ENCODE measurements around the gene CEP164. TPM values are rescaled to one million over a fixed set of nuclear protein-coding genes. Genes with fewer than 3 reads are reported as not detected.

Gene CEP164
- total RNA-seq, 1 experiment from 2014 or later: 21.0 TPM

DNA sequence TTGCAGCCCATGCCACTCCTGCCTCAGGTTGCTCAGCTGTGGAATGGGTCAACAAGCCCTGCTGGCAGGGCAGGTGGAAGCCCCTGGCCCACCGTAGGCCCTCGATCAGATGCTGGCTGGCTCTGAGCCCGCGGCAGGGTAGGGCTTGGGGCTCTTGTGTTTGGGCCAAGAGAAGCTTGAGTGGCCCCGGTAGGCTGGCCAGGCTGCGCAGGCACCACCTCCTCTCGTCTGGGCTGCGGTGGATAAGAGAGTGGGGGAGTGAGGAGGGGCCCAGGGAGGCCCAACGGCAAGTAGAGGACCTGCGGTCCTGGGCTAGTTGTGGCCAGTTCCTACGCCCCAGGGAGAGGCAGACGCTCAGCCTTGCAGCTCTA lies 115.2 kb downstream of the CEP164 start (continued):
- TF ChIP-seq, protein P1, sequence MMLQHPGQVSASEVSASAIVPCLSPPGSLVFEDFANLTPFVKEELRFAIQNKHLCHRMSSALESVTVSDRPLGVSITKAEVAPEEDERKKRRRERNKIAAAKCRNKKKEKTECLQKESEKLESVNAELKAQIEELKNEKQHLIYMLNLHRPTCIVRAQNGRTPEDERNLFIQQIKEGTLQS (CRISPR knock-in tag; conservative IDR thresholded peaks at IDR 0.05): no peak
- TF ChIP-seq, protein P2, sequence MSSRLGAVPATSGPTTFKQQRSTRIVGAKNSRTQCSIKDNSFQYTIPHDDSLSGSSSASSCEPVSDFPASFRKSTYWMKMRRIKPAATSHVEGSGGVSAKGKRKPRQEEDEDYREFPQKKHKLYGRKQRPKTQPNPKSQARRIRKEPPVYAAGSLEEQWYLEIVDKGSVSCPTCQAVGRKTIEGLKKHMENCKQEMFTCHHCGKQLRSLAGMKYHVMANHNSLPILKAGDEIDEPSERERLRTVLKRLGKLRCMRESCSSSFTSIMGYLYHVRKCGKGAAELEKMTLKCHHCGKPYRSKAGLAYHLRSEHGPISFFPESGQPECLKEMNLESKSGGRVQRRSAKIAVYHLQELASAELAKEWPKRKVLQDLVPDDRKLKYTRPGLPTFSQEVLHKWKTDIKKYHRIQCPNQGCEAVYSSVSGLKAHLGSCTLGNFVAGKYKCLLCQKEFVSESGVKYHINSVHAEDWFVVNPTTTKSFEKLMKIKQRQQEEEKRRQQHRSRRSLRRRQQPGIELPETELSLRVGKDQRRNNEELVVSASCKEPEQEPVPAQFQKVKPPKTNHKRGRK (CRISPR knock-in tag; IDR thresholded peaks at IDR 0.05; ENCODE audit: borderline replicate concordance): no peak
- TF ChIP-seq, protein P3, sequence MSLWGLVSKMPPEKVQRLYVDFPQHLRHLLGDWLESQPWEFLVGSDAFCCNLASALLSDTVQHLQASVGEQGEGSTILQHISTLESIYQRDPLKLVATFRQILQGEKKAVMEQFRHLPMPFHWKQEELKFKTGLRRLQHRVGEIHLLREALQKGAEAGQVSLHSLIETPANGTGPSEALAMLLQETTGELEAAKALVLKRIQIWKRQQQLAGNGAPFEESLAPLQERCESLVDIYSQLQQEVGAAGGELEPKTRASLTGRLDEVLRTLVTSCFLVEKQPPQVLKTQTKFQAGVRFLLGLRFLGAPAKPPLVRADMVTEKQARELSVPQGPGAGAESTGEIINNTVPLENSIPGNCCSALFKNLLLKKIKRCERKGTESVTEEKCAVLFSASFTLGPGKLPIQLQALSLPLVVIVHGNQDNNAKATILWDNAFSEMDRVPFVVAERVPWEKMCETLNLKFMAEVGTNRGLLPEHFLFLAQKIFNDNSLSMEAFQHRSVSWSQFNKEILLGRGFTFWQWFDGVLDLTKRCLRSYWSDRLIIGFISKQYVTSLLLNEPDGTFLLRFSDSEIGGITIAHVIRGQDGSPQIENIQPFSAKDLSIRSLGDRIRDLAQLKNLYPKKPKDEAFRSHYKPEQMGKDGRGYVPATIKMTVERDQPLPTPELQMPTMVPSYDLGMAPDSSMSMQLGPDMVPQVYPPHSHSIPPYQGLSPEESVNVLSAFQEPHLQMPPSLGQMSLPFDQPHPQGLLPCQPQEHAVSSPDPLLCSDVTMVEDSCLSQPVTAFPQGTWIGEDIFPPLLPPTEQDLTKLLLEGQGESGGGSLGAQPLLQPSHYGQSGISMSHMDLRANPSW (CRISPR knock-in tag; conservative IDR thresholded peaks at IDR 0.05; ENCODE audit: low read depth): no peak
- TF ChIP-seq ZNF138 (CRISPR knock-in tag; conservative IDR thresholded peaks at IDR 0.05) (no peak), TEAD4 (CRISPR knock-in tag; IDR thresholded peaks at IDR 0.05) (no peak), FOXK1 (CRISPR knock-in tag; IDR thresholded peaks at IDR 0.05) (no peak)

DNA sequence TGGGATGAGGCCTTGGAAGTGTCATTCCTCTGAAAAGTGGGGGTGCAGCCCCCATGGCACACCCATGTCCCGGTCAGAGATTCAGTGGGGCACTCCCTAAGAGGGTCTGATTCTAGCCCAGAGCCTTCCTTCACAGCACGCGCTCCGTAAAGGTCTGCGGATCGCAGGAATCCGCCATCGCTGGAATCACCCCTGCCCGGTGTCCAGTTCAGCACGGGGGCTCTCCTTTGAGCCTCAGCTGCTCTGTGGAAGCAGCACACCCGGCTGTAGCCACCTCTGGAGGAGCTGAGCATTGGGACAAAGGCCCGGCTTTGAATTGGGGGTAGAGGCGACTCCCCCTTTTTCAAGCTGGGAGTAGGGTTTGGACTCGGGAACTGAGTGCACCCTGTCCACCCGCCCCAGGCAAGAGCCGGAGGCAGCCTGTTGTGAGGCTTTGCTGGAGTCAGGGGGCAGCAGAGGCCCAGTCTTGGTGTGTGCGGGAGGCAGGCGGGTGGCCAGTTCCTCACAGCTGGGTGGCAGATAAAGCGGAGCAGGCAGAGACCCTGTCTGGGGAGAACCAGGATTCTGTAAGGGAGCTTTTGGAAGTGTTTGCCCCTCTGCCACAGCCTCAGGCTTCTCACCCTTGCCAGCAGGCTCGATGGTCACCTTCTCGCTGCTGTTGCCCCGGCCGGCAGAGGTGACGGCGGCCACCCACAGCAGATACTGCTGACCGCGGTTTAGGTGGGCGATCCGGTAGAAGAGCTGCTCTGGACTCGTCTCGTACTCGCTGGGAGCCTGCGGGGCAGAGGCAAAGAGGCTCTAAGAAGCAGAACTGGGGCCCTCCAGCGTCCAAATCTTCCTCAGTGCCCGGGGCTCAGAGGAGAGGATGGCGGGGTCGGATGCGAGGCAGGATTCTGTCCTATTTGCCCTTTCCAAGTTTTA lies 115.9 kb downstream of the CEP164 start:
- TF ChIP-seq MYBL2 (CRISPR knock-in tag; IDR thresholded peaks at IDR 0.05): no peak
- no peak for TF ChIP-seq JAZF1 (CRISPR knock-in tag; IDR thresholded peaks at IDR 0.05)
- TF ChIP-seq SMAD4 (CRISPR knock-in tag; IDR thresholded peaks at IDR 0.05): no peak
- TF ChIP-seq, protein P4, sequence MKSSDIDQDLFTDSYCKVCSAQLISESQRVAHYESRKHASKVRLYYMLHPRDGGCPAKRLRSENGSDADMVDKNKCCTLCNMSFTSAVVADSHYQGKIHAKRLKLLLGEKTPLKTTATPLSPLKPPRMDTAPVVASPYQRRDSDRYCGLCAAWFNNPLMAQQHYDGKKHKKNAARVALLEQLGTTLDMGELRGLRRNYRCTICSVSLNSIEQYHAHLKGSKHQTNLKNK (CRISPR knock-in tag; IDR thresholded peaks at IDR 0.05): no peak
- TF ChIP-seq, protein P5, sequence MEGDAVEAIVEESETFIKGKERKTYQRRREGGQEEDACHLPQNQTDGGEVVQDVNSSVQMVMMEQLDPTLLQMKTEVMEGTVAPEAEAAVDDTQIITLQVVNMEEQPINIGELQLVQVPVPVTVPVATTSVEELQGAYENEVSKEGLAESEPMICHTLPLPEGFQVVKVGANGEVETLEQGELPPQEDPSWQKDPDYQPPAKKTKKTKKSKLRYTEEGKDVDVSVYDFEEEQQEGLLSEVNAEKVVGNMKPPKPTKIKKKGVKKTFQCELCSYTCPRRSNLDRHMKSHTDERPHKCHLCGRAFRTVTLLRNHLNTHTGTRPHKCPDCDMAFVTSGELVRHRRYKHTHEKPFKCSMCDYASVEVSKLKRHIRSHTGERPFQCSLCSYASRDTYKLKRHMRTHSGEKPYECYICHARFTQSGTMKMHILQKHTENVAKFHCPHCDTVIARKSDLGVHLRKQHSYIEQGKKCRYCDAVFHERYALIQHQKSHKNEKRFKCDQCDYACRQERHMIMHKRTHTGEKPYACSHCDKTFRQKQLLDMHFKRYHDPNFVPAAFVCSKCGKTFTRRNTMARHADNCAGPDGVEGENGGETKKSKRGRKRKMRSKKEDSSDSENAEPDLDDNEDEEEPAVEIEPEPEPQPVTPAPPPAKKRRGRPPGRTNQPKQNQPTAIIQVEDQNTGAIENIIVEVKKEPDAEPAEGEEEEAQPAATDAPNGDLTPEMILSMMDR (IDR thresholded peaks at IDR 0.05): peak; percentile 56; the same call in 1 of the 2 replicates
- TF ChIP-seq, protein P6, sequence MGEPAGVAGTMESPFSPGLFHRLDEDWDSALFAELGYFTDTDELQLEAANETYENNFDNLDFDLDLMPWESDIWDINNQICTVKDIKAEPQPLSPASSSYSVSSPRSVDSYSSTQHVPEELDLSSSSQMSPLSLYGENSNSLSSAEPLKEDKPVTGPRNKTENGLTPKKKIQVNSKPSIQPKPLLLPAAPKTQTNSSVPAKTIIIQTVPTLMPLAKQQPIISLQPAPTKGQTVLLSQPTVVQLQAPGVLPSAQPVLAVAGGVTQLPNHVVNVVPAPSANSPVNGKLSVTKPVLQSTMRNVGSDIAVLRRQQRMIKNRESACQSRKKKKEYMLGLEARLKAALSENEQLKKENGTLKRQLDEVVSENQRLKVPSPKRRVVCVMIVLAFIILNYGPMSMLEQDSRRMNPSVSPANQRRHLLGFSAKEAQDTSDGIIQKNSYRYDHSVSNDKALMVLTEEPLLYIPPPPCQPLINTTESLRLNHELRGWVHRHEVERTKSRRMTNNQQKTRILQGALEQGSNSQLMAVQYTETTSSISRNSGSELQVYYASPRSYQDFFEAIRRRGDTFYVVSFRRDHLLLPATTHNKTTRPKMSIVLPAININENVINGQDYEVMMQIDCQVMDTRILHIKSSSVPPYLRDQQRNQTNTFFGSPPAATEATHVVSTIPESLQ (CRISPR knock-in tag; IDR thresholded peaks at IDR 0.05): no peak
- TF ChIP-seq NFATC4 (CRISPR knock-in tag; IDR thresholded peaks at IDR 0.05): no peak
- 0 out of 2 replicates have a peak, but pooled peaks have one; percentile 12 for TF ChIP-seq ZNF423 (CRISPR knock-in tag; IDR thresholded peaks at IDR 0.05)
- TF ChIP-seq GRHL2 (CRISPR knock-in tag; IDR thresholded peaks at IDR 0.05; ENCODE audit: insufficient replicate concordance, severe bottlenecking): no peak
- no peak for TF ChIP-seq ZBTB21 (CRISPR knock-in tag; IDR thresholded peaks at IDR 0.05; ENCODE audit: borderline replicate concordance)
- TF ChIP-seq MXD4 (CRISPR knock-in tag; IDR thresholded peaks at IDR 0.05; ENCODE audit: borderline replicate concordance): no peak
- TF ChIP-seq, protein P7, sequence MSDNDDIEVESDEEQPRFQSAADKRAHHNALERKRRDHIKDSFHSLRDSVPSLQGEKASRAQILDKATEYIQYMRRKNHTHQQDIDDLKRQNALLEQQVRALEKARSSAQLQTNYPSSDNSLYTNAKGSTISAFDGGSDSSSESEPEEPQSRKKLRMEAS (CRISPR knock-in tag; IDR thresholded peaks at IDR 0.05): no peak
- POLR2A ChIA-PET: no interaction called here
- H3K27me3 Mint-ChIP-seq (ENCODE audit: low read depth): no peaks in the 10 kb centered on the region
- H3K36me3 Mint-ChIP-seq: no peaks in the 10 kb centered on the region
- H3K9me3 Mint-ChIP-seq: no peaks in the 10 kb centered on the region
- peak; percentile 84 for DNase-seq (ENCODE audit: low spot score)
- H3K4me3 Mint-ChIP-seq: no peak overlapping the region
- ATAC-seq: peak; percentile 95
- peaks cover 7% of the 10 kb centered on the region for H3K4me1 Mint-ChIP-seq
- CTCF ChIA-PET: interaction anchor here (0.6 to 4.9 kb wide), 53 partner anchors 12 to 441 kb away, joined by 3 to 84 read pairs (median 4); partner anchors contain the start of gene CEP164
- H3K27ac Mint-ChIP-seq: no peak overlapping the region
